Kidney (tissue), 14 donors: ENCODE data around the gene DDX39B. TPM values are rescaled to one million over a fixed set of nuclear protein-coding genes. Genes with fewer than 3 reads are reported as not detected.

ENCODE experiments used
- DNase-seq, 5 donors: peaks; one replicate each; pipeline ENCODE4 v3.0.0-alpha.2; 2013 to 2020
- FAIRE-seq: peaks from 2 replicates; lab custom pipeline; 2012; peaks lifted over from hg19 to GRCh38; lab: Jason Lieb, UNC
- H3K27ac ChIP-seq, 2 donors: one replicate each; pipeline ENCODE4 v1.7.0; 2013; ENCODE audit warnings: low read depth in 2 of 2, low read length in 2 of 2, inconsistent platforms in 1 of 2
- H3K27me3 ChIP-seq: one replicate; pipeline ENCODE4 v1.7.1; 2013; ENCODE audit warnings: low read length, inconsistent platforms; ENCODE audit not compliant: control insufficient read depth, insufficient read depth
- H3K36me3 ChIP-seq, 3 donors: one replicate each; pipeline versions ENCODE4 v1.7.0 to v1.7.1; 2013; ENCODE audit warnings: low read length in 3 of 3, control low read depth in 1 of 3, inconsistent platforms in 1 of 3; ENCODE audit not compliant: insufficient read depth in 3 of 3, control insufficient read depth in 2 of 3
- H3K4me1 ChIP-seq, 3 donors: one replicate each; pipeline versions ENCODE4 v1.7.0 to v1.7.1; 2013; ENCODE audit warnings: low read length in 3 of 3, inconsistent platforms in 1 of 3, low read depth in 1 of 3; ENCODE audit not compliant: control insufficient read depth in 2 of 3, insufficient read depth in 2 of 3
- H3K4me3 ChIP-seq, 3 donors: one replicate each; pipeline versions ENCODE4 v1.7.0 to v1.8.1; 2013; ENCODE audit warnings: low read length in 3 of 3, control low read depth in 1 of 3, inconsistent platforms in 1 of 3
- H3K9ac ChIP-seq, 3 donors: one replicate each; pipeline versions ENCODE4 v1.7.0 to v1.7.1; 2013; ENCODE audit warnings: low read length in 3 of 3, control low read depth in 1 of 3, inconsistent platforms in 1 of 3
- H3K9me3 ChIP-seq, 3 donors: one replicate each; pipeline versions ENCODE4 v1.7.0 to v1.7.1; 2013; ENCODE audit warnings: low read length in 3 of 3, control low read depth in 1 of 3, inconsistent platforms in 1 of 3; ENCODE audit not compliant: control insufficient read depth in 2 of 3, insufficient read depth in 1 of 3
- CTCF ChIP-seq: IDR thresholded peaks from 3 replicates; pipeline ENCODE4 v1.5.1; 2012; ENCODE audit warnings: mild to moderate bottlenecking, moderate library complexity, borderline replicate concordance; ENCODE audit not compliant: insufficient read depth; ENCODE audit errors: extremely low read depth
- intact Hi-C: fragments of 100-400 bp; cut with DNase I; formaldehyde crosslinking; loops from one replicate; pipeline ENCODE4 v1.11.1; 2022
- polyA plus RNA-seq: library from polyadenylated mRNA; stranded (reverse); fragments of 350-450 nt; fragmentation: Illumina TruSeq; extraction: RNeasy Lipid Tissue Mini Kit (QIAGEN cat#74804); gene quantifications from one replicate; pipeline ENCODE4 v1.2.3, GENCODE V29; 2014; ENCODE audit warnings: low read depth, low replicate concordance; ENCODE audit not compliant: insufficient read depth
- total RNA-seq: library from RNA; stranded (reverse); fragmentation: NEBNext Ultra II Directional; extraction: Animal tissue kit (Norgen Biotek cat#: 25700); gene quantifications from one replicate; pipeline ENCODE4 v1.2.1, GENCODE V29; 2021
- donor health status: control.
- donor health status: control.
- donor health status: control.
- donor health status: control.
- donor health status: control.
- donor health status: DM: yes; HTN: yes; CAD: no.
- donor health status: Normal renal cell carcinoma (clear cell type).

DDX39B gene
- total and polyA plus RNA-seq, 2 donors from 2014 or later, result 183 to 295 TPM

- H3K9me3 ChIP-seq, result no peaks in the 10 kb centered on the region
- no peak overlapping the region for H3K27ac ChIP-seq
- FAIRE-seq, result no peak
- H3K4me3 ChIP-seq, result no peak overlapping the region
- H3K4me1 ChIP-seq, result peaks cover 8 to 21% (median 17%) of the 10 kb centered on the region in 3 donors
- intact Hi-C loops, result no loop called here
- no peaks in the 10 kb centered on the region for H3K27me3 ChIP-seq
- H3K36me3 ChIP-seq, result peaks cover 33 to 75% (median 51%) of the 10 kb centered on the region in 3 donors
- H3K9ac ChIP-seq, result no peak overlapping the region
- TF ChIP-seq CTCF, result no peak
- DNase-seq, result no peak
Observed at GRCh38 chr6:31535538-31536324, 6.1 kb downstream of the DDX39B start.

GRCh38 chr6:31534521-31535040 is 7.2 kb downstream of the DDX39B start:
- H3K36me3 ChIP-seq, result peaks cover 34 to 74% (median 49%) of the 10 kb centered on the region in 3 donors
- no peak for TF ChIP-seq CTCF
- no peak overlapping the region for H3K9ac ChIP-seq
- H3K4me3 ChIP-seq, result no peak overlapping the region
- H3K9me3 ChIP-seq, result no peaks in the 10 kb centered on the region
- H3K27me3 ChIP-seq, result no peaks in the 10 kb centered on the region
- intact Hi-C loops, result no loop called here
- H3K4me1 ChIP-seq, result peaks cover 7 to 15% (median 10%) of the 10 kb centered on the region in 3 donors
- H3K27ac ChIP-seq, result no peak overlapping the region
- DNase-seq, result no peak
- FAIRE-seq, result no peak

DNA sequence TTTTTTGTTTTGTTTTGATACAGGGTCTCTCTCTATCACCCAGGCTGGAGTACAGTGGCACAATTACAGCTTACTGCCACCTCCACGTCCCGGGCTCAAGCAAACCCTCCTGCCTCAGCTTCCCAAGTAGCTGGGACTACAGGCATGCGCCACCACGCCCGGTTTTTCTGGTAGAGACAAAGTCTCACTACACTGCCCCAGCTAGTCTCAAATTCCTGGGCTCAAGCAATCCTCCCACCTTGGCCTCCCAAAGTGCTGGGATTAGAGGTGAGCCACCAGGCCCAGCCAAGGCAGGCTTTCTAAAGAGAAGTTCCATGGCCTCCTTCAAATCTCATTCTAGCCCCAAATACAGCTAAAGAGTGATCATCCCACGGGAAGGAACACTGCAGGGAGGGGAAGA is 7.8 kb downstream of the DDX39B start:
- no peaks in the 10 kb centered on the region for H3K9me3 ChIP-seq
- H3K27ac ChIP-seq, result no peak overlapping the region
- H3K36me3 ChIP-seq, result peaks cover 29 to 70% (median 45%) of the 10 kb centered on the region in 3 donors
- H3K4me1 ChIP-seq, result peaks cover 1 to 12% (median 5%) of the 10 kb centered on the region in 3 donors
- H3K4me3 ChIP-seq, result no peak overlapping the region
- H3K27me3 ChIP-seq, result no peaks in the 10 kb centered on the region
- FAIRE-seq (no peak), DNase-seq (no peak)
- no peak for TF ChIP-seq CTCF
- H3K9ac ChIP-seq, result no peak overlapping the region
- intact Hi-C loops, result no loop called here
